ENCODE results near the gene SCARF2. TPM values are rescaled to one million over a fixed set of nuclear protein-coding genes. Genes with fewer than 3 reads are reported as not detected.

The SCARF2 gene
- total and polyA plus RNA-seq, 2 of the 13 experiments (the other 11 are each of a cell fraction or from before 2014, with no cell fraction given): 3.3 to 6.2 TPM

DNA sequence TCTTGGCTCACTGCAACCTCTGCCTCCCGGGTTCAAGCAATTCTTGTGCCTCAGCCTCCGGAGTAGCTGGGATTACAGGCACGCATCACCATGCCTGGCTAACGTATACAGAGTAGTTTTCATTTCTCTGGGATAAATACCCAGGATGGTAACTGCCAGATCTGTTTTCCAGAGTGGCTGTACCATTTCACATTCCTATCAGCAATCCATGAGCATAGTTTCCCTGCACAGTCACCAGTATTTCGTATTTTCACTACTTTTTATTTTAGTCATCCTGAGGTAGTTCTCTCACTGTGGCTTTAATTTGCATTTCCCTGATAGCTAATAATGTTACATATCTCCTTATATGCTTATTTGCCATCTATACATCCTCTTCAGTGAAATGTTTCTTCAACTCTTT is 11.0 kb upstream of the SCARF2 start (continued):
- TF ChIP-seq WIZ (CRISPR knock-in tag; IDR thresholded peaks at IDR 0.05): no peak
- no peak for TF ChIP-seq CREB1 (IDR thresholded peaks at IDR 0.05)
- no peak for TF ChIP-seq CREB1 (CRISPR knock-in tag; IDR thresholded peaks at IDR 0.05)
- TF ChIP-seq DMTF1 (CRISPR knock-in tag; IDR thresholded peaks at IDR 0.05): no peak

GRCh38 chr22:20446383-20446970 is 8.9 kb upstream of the SCARF2 start:
- Histone ChIP-seq H2AFZ (ENCODE audit: low read length) (no peak overlapping the region), H3K27ac (ENCODE audit: extremely low read length, insufficient read depth, low read length) (no peak overlapping the region), H3K9me3 (ENCODE audit: low read length) (no peaks in the 10 kb centered on the region), H3K79me2 (ENCODE audit: insufficient read depth, low read length) (no peaks in the 10 kb centered on the region), H4K20me1 (ENCODE audit: insufficient read depth, low read length) (no peaks in the 10 kb centered on the region), H3K27me3 (ENCODE audit: control insufficient read depth in 1 of 2, insufficient read depth in 2 of 2, low read length in 2 of 2) (no peaks in the 10 kb centered on the region), H3K4me1 (ENCODE audit: insufficient read depth, low read length) (peaks cover 10% of the 10 kb centered on the region), H3K36me3 (replicated peaks in 1 of 2; ENCODE audit: control insufficient read depth in 1 of 2, insufficient read depth in 2 of 2, low read length in 2 of 2) (peaks cover 2 to 4% of the 10 kb centered on the region in 2 experiments; a peak in 2 of 5 replicates), H3K4me2 (ENCODE audit: low read depth, low read length) (no peak overlapping the region), H3K4me3 (replicated peaks in 1 of 3; ENCODE audit: insufficient read depth in 1 of 3, low read depth in 2 of 3, low read length in 3 of 3) (no peak overlapping the region), H3K9ac (ENCODE audit: insufficient read depth, low read depth, low read length) (no peak overlapping the region)
- no TSS peak for BruUV-seq (replicated peaks)
- in situ Hi-C loops (cut with HindIII; ENCODE audit: extremely low pct_ligation_motif_present, low pct_unique_long_range_greater_than_20kb): no loop called here
- 93% methylated on average over 21 of the region's 21 CpGs for WGBS (ENCODE audit: low lambda C conversion rate)
- DNase-seq (ENCODE audit: low spot score) (no peak), FAIRE-seq (no peak), ATAC-seq (no peak)
- POLR2A ChIA-PET: no interaction called here
- intact Hi-C loops (cut with micrococcal nuclease; ENCODE audit: unreplicated experiment): no loop called here
- CTCF ChIA-PET (ENCODE audit: low intra/inter-chr PET ratio, low total read pairs): no interaction called here
- TF ChIP-seq KAT8 (CRISPR knock-in tag; IDR thresholded peaks at IDR 0.05): no peak
- TF ChIP-seq, protein P1, sequence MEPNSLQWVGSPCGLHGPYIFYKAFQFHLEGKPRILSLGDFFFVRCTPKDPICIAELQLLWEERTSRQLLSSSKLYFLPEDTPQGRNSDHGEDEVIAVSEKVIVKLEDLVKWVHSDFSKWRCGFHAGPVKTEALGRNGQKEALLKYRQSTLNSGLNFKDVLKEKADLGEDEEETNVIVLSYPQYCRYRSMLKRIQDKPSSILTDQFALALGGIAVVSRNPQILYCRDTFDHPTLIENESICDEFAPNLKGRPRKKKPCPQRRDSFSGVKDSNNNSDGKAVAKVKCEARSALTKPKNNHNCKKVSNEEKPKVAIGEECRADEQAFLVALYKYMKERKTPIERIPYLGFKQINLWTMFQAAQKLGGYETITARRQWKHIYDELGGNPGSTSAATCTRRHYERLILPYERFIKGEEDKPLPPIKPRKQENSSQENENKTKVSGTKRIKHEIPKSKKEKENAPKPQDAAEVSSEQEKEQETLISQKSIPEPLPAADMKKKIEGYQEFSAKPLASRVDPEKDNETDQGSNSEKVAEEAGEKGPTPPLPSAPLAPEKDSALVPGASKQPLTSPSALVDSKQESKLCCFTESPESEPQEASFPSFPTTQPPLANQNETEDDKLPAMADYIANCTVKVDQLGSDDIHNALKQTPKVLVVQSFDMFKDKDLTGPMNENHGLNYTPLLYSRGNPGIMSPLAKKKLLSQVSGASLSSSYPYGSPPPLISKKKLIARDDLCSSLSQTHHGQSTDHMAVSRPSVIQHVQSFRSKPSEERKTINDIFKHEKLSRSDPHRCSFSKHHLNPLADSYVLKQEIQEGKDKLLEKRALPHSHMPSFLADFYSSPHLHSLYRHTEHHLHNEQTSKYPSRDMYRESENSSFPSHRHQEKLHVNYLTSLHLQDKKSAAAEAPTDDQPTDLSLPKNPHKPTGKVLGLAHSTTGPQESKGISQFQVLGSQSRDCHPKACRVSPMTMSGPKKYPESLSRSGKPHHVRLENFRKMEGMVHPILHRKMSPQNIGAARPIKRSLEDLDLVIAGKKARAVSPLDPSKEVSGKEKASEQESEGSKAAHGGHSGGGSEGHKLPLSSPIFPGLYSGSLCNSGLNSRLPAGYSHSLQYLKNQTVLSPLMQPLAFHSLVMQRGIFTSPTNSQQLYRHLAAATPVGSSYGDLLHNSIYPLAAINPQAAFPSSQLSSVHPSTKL (CRISPR knock-in tag; IDR thresholded peaks at IDR 0.05): no peak
- no peak for TF ChIP-seq PTBP1 (IDR thresholded peaks at IDR 0.05; ENCODE audit: low read depth, low read length, poor library complexity, severe bottlenecking)
- no peak for TF ChIP-seq HIVEP1 (CRISPR knock-in tag; IDR thresholded peaks at IDR 0.05)
- TF ChIP-seq, protein P2, sequence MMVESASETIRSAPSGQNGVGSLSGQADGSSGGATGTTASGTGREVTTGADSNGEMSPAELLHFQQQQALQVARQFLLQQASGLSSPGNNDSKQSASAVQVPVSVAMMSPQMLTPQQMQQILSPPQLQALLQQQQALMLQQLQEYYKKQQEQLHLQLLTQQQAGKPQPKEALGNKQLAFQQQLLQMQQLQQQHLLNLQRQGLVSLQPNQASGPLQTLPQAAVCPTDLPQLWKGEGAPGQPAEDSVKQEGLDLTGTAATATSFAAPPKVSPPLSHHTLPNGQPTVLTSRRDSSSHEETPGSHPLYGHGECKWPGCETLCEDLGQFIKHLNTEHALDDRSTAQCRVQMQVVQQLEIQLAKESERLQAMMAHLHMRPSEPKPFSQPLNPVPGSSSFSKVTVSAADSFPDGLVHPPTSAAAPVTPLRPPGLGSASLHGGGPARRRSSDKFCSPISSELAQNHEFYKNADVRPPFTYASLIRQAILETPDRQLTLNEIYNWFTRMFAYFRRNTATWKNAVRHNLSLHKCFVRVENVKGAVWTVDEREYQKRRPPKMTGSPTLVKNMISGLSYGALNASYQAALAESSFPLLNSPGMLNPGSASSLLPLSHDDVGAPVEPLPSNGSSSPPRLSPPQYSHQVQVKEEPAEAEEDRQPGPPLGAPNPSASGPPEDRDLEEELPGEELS (CRISPR knock-in tag; IDR thresholded peaks at IDR 0.05): no peak
- TF ChIP-seq PAWR (CRISPR knock-in tag; IDR thresholded peaks at IDR 0.05; ENCODE audit: borderline replicate concordance): no peak
- TF ChIP-seq NFYC (CRISPR knock-in tag; IDR thresholded peaks at IDR 0.05): no peak
- TF ChIP-seq EEA1 (CRISPR knock-in tag; IDR thresholded peaks at IDR 0.05; ENCODE audit: borderline replicate concordance): no peak
- TF ChIP-seq ZFP37 (CRISPR knock-in tag; IDR thresholded peaks at IDR 0.05; ENCODE audit: borderline replicate concordance): no peak
- TF ChIP-seq SMAD1 (CRISPR knock-in tag; IDR thresholded peaks at IDR 0.05; ENCODE audit: borderline replicate concordance, low read depth): no peak
- TF ChIP-seq HDAC2 (CRISPR knock-in tag; IDR thresholded peaks at IDR 0.05): no peak

Measured in HepG2 (cell line).